ENCODE data around the gene KIFC1. TPM values are rescaled to one million over a fixed set of nuclear protein-coding genes. Genes with fewer than 3 reads are reported as not detected.
"Not testable (repeated sequence)": the region's sequence is repeated elsewhere in the genome, so short reads cannot be mapped to it uniquely, and the experiment has no call there.

The KIFC1 gene
- total RNA-seq, 1 donor from 2014 or later, result 0.97 TPM

- ATAC-seq (ENCODE audit: poor library complexity); intact Hi-C loops (cut with DNase I); DNase-seq: not testable (repeated sequence)
Measured at GRCh38 chr6:33371901-33372300, 19.7 kb upstream of the KIFC1 start.

DNA sequence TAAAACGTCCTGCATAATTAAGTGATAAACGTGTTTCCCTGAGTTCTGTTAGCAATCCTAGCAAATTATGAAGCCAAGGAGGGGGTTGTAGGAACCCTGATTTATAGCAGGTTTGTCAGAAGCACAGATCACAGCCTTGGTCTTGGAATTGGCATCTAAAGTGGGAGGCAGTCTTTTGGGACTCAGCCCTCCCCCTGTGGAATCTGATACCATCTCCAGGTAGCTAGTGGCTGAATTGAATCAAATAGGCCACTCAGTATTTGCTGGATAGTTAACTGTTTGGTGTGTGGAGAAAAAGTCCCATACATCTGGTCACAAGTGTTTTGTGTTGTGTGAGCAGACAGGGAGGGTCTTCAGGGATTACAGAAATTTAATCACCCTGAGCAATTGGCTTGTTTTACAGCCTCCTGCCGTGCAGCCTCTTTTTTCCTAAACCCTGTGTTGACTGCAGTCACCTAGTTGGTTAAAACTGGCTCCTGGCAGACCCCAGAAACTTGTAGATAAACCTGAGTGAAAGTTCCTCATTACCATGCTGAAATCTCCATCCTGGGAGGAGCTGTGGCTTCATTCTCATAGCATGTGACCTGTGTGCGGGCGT is 19.0 kb upstream of the KIFC1 start:
- no peak for ATAC-seq (ENCODE audit: poor library complexity)
- intact Hi-C loops (cut with DNase I), result no loop called here
- DNase-seq, result no peak

GRCh38 chr6:33373960-33374910 is 17.4 kb upstream of the KIFC1 start:
- intact Hi-C loops (cut with DNase I), result no loop called here
- DNase-seq (no peak), ATAC-seq (ENCODE audit: poor library complexity) (no peak)

DNA sequence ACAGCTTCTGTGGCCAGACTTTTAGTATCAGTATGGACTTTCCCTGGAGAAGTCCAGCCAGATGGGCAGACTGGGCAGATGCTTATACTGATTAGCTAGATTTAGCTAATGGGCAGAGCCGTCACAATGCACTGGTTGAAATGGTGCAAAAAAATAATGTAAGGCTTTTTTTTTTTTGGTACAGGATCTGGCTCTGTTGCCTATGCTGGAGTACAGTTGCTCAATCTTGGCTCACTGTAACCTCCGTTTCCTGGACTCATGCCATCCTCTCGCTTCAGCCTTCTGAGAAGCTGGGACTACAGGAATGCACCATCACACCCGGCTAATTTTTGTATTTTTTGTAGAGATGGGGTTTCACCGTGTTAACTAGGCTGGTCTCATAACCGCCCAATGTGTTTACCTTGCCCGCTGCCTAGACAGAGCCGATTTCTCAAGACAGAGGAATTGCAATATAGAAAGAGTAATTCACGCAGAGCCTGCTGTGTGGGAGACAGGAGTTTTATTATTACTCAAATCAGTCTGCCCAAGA is 16.4 kb upstream of the KIFC1 start:
- ATAC-seq (ENCODE audit: poor library complexity), result peak; percentile 95
- intact Hi-C loops (cut with DNase I), result no loop called here
- DNase-seq, result peak; percentile 74

GRCh38 chr6:33377171-33377570 is 14.5 kb upstream of the KIFC1 start:
- intact Hi-C loops (cut with DNase I), result no loop called here
- ATAC-seq (ENCODE audit: poor library complexity), result no peak
- DNase-seq, result no peak

DNA sequence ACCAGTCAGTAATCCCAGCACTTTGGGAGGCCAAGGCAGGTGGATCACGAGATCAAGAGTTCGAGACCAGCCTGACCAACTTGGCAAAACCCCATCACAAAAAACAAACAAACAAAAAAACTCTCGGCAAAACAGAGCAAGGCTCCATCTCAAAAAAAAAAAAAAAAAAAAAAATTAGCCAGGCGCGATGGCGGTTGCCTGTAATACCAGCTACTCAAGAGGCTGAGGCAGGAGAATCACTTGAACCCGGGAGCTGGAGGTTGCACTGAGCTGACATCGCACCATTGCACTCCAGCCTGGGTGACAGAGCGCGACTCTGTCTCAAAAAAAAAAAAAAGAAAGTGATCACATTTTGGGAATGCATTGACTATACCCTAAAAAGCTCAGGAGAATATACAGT is 12.4 kb upstream of the KIFC1 start:
- DNase-seq; ATAC-seq (ENCODE audit: poor library complexity); intact Hi-C loops (cut with DNase I): not testable (repeated sequence)

DNA sequence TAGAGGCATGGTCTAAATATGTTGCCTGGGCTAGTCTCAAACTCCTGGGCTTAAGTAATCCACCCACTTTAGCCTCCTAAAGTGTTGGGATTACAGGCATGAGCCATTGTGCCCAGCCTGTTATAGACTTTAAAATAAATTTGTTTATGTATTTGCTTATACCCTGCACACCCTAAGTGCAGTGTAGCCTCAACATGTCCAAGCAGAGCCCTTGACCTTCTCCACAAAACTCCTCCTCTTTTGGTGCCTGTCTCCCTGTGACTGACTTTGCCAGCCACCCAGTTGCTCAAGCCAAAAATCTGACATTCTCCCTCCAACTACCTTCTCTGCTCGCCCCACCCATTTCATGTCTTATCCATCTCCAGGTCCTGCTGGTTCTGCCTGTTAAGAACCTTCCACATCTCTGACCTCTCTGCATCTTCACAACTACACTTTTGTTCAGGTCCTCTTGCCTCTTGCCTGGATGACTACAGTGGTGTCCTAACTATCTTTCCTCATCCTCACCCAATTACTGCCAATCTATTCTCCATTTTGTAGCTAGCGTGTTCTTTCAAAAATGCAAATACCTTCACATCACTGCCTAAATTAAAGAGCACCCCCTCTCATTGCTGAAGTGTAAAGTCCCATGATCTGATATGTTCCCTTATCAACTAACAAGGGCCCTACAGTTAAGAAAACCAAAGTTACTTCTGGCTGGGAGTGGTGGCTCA is 11.2 kb upstream of the KIFC1 start:
- ATAC-seq (ENCODE audit: poor library complexity) (no peak), DNase-seq (no peak)
- intact Hi-C loops (cut with DNase I), result no loop called here

DNA sequence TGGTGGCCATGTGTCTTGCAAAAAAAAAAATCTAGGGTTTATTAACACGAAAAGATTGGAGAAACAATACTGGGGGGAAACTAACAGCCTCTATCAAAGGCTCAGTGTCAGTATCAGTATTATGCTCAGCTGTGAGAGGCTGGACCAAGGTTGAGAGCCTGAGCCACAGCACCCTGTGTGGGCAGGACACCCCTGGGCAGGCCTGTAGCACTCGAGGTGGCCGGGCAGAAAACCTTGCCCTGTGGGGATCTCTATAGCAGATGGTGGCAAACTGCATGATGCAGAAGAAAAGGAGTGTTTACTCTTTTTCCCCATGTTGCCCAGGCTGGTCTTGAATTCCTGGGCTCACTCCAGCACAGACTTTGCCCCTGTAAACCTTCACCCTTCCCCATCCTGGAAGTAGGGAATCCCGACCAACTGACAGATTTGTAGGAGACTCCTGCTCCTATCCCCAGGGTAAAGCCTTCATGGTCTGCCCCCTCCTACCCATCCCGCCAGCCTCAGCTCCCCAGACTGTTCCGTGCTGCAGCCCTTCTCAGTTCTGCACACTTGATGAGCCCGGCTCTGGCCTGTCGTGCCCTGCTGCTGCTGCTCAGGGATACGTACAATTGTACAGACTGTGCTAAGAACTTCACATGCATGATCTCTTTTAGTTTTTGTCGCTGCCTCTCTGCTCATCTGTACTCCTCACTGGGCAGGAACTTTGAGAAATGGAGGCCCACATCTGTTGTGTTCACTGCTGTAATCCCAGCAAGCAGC is 8.0 kb upstream of the KIFC1 start:
- DNase-seq (no peak), ATAC-seq (ENCODE audit: poor library complexity) (no peak)
- intact Hi-C loops (cut with DNase I), result no loop called here

GRCh38 chr6:33384581-33385020 is 7.0 kb upstream of the KIFC1 start:
- DNase-seq (no peak), ATAC-seq (ENCODE audit: poor library complexity) (peak; percentile 36)
- intact Hi-C loops (cut with DNase I), result no loop called here

- ATAC-seq (ENCODE audit: poor library complexity) (no peak), DNase-seq (no peak)
- intact Hi-C loops (cut with DNase I), result loop anchor here (2.0 kb wide), 1 partner anchor 37 kb away; no protein-coding TSS in a partner anchor
Measured at GRCh38 chr6:33390173-33390572, 1.4 kb upstream of the KIFC1 start.

DNA sequence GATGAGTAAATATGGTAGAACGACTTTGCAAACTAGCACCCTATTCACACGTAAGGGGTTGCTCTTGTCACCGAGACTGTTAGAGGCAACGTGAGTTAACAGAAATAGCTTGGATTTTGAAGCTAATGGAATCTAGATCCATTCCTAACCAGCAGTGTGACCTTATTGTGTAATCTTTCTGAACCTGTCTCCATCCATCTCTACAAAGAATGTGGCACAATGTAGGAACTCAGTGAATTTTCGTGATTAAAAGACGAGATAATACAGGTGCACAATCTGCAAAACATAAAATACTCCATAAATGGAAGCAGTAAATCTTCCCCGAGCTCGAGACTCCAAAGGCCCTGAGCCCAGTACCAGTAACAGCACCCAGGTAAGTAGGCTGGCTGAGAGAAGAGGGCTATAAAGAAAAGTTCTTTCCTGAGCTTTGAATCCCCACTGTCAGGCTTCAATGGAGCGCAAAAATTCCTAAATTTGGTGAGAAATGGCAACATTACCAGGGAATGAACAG is 801 bp upstream of the KIFC1 start:
- ATAC-seq (ENCODE audit: poor library complexity), result no peak
- intact Hi-C loops (cut with DNase I), result loop anchor here (2.0 kb wide), 1 partner anchor 36 kb away; no protein-coding TSS in a partner anchor
- DNase-seq, result no peak

DNA sequence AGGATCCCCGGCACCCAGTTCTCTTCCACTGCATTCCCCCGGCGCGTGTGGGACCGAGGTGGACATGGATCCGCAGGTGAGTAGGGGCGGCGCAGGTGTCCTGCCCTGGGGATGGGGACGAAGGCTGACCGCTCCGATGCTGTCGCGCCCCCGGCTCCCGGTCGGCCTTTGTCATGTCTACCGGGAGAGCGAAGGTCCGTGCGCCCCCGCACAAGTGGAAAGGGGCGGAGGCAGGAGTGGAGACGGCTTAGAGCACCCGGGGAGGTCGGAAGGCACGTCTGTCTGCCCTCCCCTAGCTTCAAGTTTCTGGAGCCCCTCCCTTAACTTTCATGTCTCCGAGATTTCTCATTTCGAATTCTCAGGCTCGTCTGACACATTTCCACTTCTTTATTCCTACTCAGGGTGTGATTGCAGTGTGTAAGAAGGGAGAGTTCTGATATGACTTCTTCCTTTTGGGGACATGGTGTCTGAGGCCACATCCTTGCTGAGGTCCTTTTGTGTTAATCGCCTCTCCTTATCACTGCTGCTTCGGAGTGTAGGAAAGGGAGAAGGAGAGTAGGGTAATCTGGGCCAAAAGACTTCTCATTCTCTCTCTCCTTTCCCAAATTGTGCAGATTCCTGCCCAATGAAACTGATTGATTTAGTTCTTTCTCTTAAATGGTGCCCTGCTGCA is 435 bp downstream of the KIFC1 start:
- intact Hi-C loops (cut with DNase I), result loop anchor here (2.0 kb wide), 1 partner anchor 35 kb away; no protein-coding TSS in a partner anchor

GRCh38 chr6:33392595-33392948 is 949 bp downstream of the KIFC1 start:
- DNase-seq (no peak), ATAC-seq (ENCODE audit: poor library complexity) (no peak)
- intact Hi-C loops (cut with DNase I), result no loop called here

More for the DNA sequence above, 435 bp downstream of the KIFC1 start:
- no peak for DNase-seq
- no peak for ATAC-seq (ENCODE audit: poor library complexity)

DNA sequence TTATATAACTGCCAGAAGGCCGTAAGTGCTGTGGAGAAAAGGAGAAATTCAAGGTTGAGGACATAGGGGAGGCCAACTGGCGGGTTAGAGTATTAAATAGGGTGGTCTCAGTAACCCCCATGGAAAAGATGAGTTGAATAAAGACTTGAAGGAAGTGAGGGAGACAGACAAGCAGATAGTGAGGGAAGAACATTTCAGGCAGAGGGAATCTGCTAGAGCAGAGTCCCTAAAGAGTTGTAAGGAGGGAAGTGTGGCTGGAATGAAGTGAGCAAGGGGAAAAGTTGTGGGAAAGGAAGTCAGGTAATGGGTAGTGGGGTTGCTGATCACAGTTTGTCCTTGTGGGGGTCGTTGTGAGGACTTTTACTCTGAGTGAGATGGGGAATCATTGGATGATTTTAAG is 1.4 kb downstream of the KIFC1 start:
- ATAC-seq (ENCODE audit: poor library complexity) (no peak), DNase-seq (no peak)
- intact Hi-C loops (cut with DNase I), result no loop called here

DNA sequence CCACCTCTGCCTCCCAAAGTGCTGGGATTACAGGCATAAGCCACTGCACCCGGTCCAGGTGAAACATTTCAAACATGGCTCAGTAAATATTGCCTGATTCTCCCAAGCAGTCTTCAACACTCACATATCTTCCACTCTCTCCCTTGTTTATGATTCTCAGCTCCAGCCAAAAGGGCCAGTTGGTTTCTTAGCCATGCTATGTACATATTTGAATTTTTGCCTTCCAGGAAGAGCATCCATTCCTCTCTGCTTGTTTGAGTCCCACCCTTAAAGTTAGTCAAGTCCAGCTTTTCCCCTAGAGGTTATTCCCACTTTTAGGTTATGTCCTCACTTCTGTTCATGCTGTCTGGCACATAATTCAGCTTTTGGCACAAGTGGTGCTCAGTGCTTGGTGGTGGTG is 5.9 kb downstream of the KIFC1 start:
- ATAC-seq (ENCODE audit: poor library complexity) (no peak), DNase-seq (no peak)
- intact Hi-C loops (cut with DNase I), result no loop called here

GRCh38 chr6:33398601-33399000 is 7.0 kb downstream of the KIFC1 start:
- ATAC-seq (ENCODE audit: poor library complexity); intact Hi-C loops (cut with DNase I); DNase-seq: not testable (repeated sequence)

GRCh38 chr6:33399881-33400280 is 8.3 kb downstream of the KIFC1 start:
- intact Hi-C loops (cut with DNase I); ATAC-seq (ENCODE audit: poor library complexity); DNase-seq: not testable (repeated sequence)

DNA sequence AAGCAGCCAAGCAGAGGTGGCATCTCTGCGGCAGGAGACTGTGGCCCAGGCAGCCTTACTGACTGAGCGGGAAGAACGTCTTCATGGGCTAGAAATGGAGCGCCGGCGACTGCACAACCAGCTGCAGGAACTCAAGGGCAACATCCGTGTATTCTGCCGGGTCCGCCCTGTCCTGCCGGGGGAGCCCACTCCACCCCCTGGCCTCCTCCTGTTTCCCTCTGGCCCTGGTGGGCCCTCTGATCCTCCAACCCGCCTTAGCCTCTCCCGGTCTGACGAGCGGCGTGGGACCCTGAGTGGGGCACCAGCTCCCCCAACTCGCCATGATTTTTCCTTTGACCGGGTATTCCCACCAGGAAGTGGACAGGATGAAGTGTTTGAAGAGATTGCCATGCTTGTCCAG is 13.3 kb downstream of the KIFC1 start:
- DNase-seq (no peak), ATAC-seq (ENCODE audit: poor library complexity) (no peak)
- intact Hi-C loops (cut with DNase I), result no loop called here
